COR-L47 (cell line): ENCODE measurements around the gene SF3B1.
"Not testable (repeated sequence)": the region's sequence is repeated elsewhere in the genome, so short reads cannot be mapped to it uniquely, and the experiment has no call there.

Experiments used
- DNase-seq: peaks from one replicate; lab custom pipeline; 2025; lab: John Stamatoyannopoulos, UW

SF3B1 gene

GRCh38 chr2:197379308-197379917, 55.4 kb downstream of the SF3B1 start:
- DNase-seq: not testable (repeated sequence)

GRCh38 chr2:197378494-197379307, 56.1 kb downstream of the SF3B1 start:
- peak; percentile 61 for DNase-seq

- no peak for DNase-seq
Measured at GRCh38 chr2:197378086-197378485, 56.7 kb downstream of the SF3B1 start.

- no peak for DNase-seq
Measured at GRCh38 chr2:197377670-197378069, 57.2 kb downstream of the SF3B1 start.

- DNase-seq: no peak
Measured at GRCh38 chr2:197372592-197372991, 62.2 kb downstream of the SF3B1 start.

- not testable (repeated sequence) for DNase-seq
Measured at GRCh38 chr2:197370664-197371063, 64.2 kb downstream of the SF3B1 start.

- DNase-seq: no peak
Measured at GRCh38 chr2:197369933-197370320, 64.9 kb downstream of the SF3B1 start.

- DNase-seq: no peak
Measured at GRCh38 chr2:197369228-197369932, 65.4 kb downstream of the SF3B1 start.

GRCh38 chr2:197368412-197368811, 66.4 kb downstream of the SF3B1 start:
- DNase-seq: no peak

GRCh38 chr2:197363998-197364397, 70.8 kb downstream of the SF3B1 start:
- no peak for DNase-seq

- no peak for DNase-seq
Measured at GRCh38 chr2:197360744-197361156, 74.1 kb downstream of the SF3B1 start.

- DNase-seq: no peak
Measured at GRCh38 chr2:197359859-197360258, 75.0 kb downstream of the SF3B1 start.

GRCh38 chr2:197358931-197359330, 75.9 kb downstream of the SF3B1 start:
- no peak for DNase-seq

GRCh38 chr2:197357986-197358385, 76.8 kb downstream of the SF3B1 start:
- DNase-seq: no peak

- no peak for DNase-seq
Measured at GRCh38 chr2:197356136-197356535, 78.7 kb downstream of the SF3B1 start.

- no peak for DNase-seq
Measured at GRCh38 chr2:197354169-197354558, 80.7 kb downstream of the SF3B1 start.

- no peak for DNase-seq
Measured at GRCh38 chr2:197353393-197354168, 81.2 kb downstream of the SF3B1 start.

GRCh38 chr2:197349699-197350098, 85.1 kb downstream of the SF3B1 start:
- DNase-seq: no peak

GRCh38 chr2:197348721-197349360, 86.0 kb downstream of the SF3B1 start:
- no peak for DNase-seq

- no peak for DNase-seq
Measured at GRCh38 chr2:197345846-197346370, 88.9 kb downstream of the SF3B1 start.

- not testable (repeated sequence) for DNase-seq
Measured at GRCh38 chr2:197343968-197344367, 90.9 kb downstream of the SF3B1 start.
